GM18520 (cell line): ENCODE data around the gene GOLT1A.
"Not testable (repeated sequence)": the region's sequence is repeated elsewhere in the genome, so short reads cannot be mapped to it uniquely, and the experiment has no call there.

Experiments
- ATAC-seq: cut with Tn5 transposase; IDR thresholded peaks from one replicate; pipeline ENCODE4 v1.9.1; 2021; ENCODE audit not compliant: unreplicated experiment

GOLT1A gene

GRCh38 chr1:204249736-204250427 lies 36.1 kb upstream of the GOLT1A start:
- ATAC-seq: no peak

DNA sequence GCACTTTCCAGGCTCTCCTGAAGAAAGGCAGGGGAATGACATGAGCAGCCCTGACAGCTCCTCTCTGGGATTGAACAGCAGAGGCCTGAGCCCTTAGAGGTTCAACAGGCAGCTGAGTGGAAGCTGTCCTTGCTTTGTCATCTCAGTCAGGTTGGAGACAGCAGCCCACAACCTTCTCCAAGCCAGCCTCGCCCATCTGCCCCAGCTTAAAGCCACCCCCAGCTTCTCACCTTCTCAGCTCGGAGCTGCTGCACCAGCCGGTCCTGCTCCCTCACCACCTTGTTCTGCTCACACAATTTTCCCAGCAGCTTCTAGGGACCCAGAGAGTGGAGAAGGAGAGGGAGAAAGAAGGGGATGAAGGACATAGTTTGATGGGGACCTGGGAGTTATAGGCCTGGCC lies 35.2 kb upstream of the GOLT1A start:
- no peak for ATAC-seq

GRCh38 chr1:204246876-204247275 lies 33.1 kb upstream of the GOLT1A start:
- no peak for ATAC-seq

GRCh38 chr1:204242920-204243319 lies 29.1 kb upstream of the GOLT1A start:
- ATAC-seq: no peak

GRCh38 chr1:204241914-204242313 lies 28.1 kb upstream of the GOLT1A start:
- no peak for ATAC-seq

DNA sequence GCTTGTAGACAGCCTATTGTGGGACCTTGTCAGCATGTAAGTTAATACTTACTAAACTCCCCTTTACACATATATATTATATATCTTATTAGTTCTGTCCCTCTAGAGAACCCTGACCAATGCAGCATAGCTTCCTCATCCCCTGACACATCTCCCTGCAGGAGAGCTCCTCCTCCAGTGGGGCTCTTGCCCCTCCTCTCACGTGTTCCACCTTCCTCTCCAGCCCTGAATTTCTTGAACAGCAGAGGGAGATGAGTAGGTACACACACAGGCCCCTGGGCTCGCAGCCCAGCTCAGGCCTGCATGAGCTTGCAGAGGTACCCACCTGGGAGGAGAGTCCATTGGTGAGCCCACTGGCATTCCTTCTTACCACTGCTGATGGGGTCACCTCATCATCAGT lies 27.3 kb upstream of the GOLT1A start:
- no peak for ATAC-seq

DNA sequence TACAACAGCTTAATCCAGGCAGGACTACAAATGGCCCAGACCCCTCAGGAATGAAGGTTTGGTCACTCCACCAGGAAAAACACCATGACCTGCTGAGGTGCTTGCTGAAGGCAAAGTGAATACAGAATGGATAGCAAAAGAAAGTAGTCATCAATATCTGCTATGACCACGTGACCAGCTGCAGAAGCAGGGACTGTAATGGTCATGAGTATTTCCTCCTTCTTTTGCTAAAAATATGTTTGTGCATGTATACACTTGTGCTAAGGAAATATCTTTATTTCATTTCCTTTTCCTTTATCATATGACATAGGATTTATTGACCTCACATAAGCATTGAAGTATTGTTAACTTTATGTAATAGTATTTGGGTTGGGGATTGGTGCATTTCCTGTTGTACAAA lies 26.4 kb upstream of the GOLT1A start:
- no peak for ATAC-seq

DNA sequence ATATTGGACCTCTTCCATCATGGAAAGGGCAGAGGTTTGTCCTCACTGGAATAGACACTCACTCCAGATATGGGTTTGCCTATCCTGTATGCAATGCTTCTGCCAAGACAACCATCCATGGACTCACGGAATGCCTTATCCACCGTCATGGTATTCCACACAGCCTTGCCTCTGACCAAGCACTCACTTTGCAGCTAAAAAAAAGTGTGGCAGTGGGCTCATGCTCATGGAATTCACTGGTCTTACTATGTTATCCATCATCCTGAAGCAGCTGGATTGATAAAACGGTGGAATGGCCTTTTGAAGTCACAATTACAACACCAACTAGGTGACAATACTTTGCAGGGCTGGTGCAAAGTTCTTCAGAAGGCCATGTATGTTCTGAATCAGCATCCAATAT lies 25.6 kb upstream of the GOLT1A start:
- ATAC-seq: not testable (repeated sequence)

- ATAC-seq: not testable (repeated sequence)
These were observed 24.7 kb upstream of the GOLT1A start for GRCh38 chr1:204238520-204238919.

GRCh38 chr1:204237515-204237914 lies 23.7 kb upstream of the GOLT1A start:
- ATAC-seq: not testable (repeated sequence)

DNA sequence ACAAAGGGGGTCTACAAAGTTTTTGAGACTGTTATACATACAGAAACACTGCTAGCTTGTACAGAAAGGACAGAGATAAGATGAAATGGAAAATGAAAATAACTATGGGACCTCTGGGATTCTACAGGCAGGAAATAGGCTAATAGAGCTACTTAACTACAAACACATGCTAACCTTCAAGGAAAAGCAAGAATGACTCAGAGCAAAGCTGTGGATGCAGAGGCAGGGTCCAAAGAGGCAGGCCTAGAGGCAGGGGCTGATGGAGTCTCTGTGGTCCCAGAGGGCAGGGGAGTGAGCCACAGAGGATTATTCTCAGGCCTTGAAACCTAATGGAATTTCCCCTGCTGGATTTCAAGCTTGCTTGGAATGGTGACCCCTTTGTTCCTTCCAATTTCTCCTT lies 18.7 kb upstream of the GOLT1A start:
- ATAC-seq: no peak

DNA sequence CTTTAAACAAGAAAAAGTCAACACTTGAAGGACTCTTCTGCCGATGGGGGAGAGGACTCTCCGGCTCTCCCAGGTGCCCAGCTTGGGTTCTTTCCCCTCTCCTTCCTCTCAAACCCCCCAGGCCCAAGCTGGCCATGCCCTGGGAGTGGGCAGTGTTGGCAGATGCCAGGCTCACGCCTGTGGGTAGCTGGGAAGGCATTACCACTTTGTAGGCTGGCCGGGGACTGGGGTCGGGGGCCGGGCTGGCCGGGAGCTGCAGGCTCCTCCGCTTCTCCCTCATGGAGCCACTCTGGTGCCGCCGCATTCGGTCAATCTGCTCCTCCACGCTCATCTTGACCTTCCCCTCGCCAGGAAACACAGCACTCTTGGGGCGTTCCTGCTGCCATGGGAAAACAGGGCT lies 16.4 kb upstream of the GOLT1A start:
- no peak for ATAC-seq

DNA sequence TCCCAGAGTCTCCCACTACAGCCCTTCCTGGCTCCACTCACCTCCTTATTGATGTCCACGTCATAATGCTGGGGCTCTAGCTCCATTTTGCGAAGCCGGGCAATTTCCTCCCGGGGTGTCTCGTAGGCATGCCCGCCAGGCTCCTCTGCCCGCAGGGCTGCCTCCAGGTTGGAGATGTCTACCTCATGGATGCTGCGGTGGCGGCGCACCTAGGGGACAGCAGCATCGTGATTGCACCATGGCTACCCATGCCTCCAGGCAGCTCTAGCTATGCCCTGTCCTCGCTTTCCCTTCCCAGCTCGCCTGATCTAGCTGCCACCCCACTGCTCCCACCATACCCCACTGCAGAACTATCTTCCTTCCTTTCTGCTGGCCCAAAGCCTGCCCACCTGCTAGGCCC lies 15.1 kb upstream of the GOLT1A start:
- no peak for ATAC-seq

GRCh38 chr1:204227996-204228785 lies 14.4 kb upstream of the GOLT1A start:
- no peak for ATAC-seq

GRCh38 chr1:204227351-204227750 lies 13.6 kb upstream of the GOLT1A start:
- ATAC-seq: no peak

DNA sequence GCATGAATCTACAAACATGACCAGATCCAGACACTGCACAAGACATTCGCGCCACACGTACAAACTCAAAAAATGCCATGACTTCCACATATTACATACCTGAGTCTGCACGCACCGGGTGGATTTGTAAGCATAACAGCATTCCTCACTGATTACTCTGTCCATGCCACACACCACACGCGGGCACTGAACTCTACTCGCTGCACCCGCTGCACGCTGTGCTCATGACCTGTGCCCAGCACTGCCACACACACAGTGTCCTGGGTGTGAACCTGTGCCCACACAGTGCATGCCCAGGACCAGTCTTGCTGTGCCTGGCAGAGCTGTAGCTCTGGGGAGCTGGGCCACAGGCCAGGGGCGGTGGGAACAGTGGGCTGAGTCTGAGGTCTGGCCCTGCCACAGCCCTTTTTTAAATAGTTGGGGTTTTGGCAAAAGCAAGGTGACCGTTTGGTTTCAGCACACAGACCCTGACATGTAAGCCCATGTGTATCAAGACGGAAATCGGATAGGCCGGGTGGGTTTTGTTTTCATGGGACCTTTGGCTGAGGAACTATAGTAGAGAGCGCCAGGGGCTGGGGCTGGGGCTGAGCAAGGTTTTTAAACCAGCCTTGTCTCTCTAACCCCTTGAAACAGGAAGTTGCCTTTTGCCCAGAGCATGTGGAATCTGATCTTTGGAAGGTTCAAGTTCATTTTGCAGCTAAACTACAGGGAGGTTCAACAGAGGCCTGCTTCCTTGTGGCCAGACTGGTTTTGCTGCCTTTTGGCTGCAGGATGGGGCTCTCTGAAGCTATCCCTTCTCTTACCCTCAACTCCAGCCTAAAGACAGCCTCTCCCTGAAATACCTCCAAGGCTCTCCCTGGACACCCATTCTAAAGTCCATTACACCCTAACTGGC lies 12.3 kb upstream of the GOLT1A start:
- ATAC-seq: no peak

DNA sequence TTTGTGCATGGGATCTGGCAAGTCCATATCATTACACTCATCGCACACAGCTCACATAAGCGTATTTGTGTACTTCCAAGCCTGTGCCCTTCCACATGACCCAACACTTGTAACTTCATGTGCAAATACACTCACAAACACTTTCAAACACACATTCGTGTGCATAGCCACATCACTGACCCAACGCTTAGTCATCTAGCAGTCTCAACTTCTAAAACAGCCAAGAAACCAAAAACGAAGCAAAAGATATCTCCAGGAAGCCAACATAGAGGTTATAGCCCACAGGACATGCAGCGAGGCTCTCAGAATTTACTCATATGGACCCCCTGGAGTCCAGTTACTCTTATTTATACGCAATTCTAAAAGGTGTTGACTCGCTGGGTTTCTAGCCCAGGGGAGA lies 10.9 kb upstream of the GOLT1A start:
- ATAC-seq: no peak

GRCh38 chr1:204223129-204223860 lies 9.5 kb upstream of the GOLT1A start:
- ATAC-seq: no peak

DNA sequence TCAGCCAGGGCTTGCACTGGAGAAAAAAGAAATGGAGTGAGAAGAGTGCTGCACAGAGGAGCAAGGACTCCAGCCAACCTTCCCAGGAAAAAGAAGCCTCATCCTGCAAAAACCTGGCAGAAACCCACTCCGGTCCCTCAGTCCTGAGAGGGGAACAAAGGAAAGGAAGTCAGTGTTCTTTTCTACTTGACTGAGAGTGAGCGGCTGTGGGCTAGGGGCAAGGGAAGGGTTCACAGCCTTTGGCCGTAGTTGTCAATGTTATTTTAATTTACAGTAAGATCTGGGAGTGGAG lies 8.9 kb upstream of the GOLT1A start:
- ATAC-seq: no peak

GRCh38 chr1:204222006-204222763 lies 8.4 kb upstream of the GOLT1A start:
- no peak for ATAC-seq
